Embryonic facial prominence (tissue), 1 donor: ENCODE measurements around the gene TAX1BP3.

Experiments used
- DNase-seq: peaks from one replicate; pipeline ENCODE4 v3.0.0-alpha.2; 2016; ENCODE audit errors: extremely low spot score

Gene TAX1BP3

GRCh38 chr17:3657874-3658783 is 10.2 kb downstream of the TAX1BP3 start:
- DNase-seq, result no peak

- no peak for DNase-seq
Measured at GRCh38 chr17:3657588-3657869, 10.8 kb downstream of the TAX1BP3 start.

DNA sequence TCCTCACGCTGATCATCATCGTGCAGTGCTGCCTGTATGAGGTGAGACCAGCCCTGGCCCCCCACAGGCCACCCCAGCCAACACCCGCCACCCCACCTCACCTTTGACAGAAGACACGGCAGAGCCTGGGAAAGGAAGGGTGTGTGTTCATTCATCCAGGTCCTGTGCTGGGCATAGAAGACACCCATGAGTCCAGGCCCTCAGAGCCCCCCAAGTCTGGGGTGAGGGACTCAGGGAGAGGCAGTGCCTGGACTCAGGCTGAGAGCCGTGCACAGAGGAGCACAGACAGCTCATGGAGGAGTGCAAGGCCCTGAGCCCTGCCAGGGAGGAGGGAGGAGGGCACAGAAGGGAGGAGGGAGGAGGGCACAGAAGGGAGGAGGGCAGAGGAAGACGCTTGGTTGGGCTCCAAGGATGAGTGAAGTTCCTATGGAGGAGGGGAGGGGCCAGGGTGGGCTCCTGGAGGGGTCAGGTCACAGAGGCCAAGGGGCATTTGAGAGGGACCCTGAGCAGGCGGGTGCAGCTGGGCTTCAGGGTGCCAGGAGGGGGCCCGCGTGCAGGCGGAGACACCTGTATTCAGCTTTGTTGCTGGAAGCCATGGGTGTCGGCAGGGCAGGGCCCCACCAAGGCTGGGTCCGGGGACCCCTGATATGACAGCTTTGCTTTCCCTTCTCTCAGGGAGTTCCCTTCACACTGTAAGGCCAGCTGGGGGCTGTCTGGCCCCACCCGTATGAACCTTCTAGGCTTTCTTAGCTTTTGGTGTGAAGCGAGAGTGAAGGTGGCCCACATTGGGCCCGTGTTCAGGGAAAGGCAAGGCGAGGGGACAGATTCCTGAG is 11.4 kb downstream of the TAX1BP3 start:
- DNase-seq, result no peak

DNA sequence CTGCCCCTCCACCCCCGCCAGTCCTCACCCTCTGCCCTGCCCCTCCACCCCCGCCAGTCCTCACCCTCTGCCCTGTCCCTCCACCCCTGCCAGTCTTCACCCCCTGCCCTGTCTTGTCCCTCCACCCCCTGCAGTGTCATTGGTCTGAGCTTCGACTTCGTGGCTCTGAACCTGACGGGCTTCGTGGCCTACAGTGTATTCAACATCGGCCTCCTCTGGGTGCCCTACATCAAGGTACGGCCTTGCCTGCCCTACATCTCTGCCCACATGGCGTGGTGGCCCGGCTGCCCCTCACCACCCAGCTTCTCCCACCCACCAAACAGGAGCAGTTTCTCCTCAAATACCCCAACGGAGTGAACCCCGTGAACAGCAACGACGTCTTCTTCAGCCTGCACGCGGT is 12.0 kb downstream of the TAX1BP3 start:
- no peak for DNase-seq

GRCh38 chr17:3655766-3656165 is 12.6 kb downstream of the TAX1BP3 start:
- DNase-seq, result no peak

DNA sequence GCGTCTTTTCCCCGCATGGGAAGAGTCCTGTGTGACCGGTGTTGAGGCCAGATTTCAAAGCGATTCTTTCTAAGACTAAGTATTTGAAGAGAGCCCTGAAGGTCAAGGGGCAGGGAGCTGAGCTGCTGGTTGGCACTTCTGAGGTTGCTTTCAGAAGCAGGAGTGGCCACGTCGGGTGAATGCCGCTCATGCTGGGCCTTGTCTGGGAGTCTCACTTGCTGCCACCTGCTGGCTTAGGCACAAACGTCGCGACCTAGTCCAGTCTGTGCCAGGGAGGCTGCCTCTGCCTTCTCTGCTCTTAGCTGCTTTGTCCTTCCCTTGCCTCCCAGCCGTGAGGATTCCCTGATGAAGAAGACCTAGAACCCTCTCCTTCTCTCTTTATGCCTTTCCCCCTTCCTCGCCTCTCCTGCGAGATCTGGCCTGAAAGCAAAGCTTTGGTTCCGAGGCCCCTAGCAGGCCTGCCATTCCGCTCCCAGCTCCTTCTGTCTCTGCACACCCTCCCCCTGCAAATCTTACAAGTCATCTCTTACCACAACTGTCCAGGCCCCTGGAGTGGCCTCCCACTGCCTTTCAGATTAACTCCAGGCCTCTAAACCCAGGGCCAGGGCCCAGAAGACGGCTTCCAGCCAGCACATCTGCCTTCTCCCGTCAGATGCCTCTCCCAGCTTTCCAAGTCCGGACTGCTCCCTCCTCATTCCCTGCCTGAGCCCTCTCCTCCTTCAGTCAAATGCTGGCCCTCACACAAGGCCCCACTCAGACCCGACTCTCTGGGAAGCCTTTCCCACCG is 20.4 kb downstream of the TAX1BP3 start:
- no peak for DNase-seq

GRCh38 chr17:3647251-3647650 is 21.1 kb downstream of the TAX1BP3 start:
- no peak for DNase-seq

DNA sequence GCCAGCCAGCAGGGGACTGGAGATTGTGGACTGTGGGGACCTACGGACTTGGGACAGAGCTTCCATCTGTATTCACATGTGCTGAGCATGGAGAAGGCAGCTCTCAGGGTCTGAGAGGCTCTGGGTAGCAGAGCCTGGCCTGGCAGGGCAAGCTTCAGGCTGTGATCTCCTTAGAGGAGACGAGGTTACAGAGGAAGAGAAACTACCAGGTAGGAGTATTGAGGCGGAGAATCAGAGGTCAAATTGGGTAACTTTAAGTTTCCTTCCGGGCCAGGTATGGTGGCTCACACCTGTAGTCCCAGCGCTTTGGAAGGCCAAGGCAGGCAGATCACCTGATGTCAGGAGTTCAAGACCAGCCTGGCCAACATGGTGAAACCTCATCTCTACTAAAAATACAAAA is 23.1 kb downstream of the TAX1BP3 start:
- no peak for DNase-seq

DNA sequence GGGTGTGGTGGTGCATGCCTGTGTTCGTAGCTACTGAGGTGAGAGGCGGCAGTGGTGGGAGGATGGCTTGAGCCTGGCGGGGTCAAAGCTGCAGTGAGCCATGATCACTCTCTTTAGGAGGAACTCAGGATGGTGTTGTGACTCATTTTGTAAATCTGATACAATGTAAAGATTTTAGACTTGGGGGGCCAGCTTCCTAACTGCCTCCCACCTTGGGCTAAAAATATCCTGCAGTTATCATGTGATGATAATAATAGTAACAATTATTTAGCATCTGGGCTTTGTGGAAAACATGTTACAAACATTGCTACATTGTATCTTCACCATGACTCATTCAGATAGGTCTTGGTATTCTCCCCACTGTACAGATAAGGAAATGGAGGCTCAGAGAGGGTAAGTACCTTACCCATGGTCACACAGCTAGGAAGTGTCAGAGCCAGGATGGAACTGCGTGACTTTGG is 24.5 kb downstream of the TAX1BP3 start:
- DNase-seq, result no peak

GRCh38 chr17:3641717-3642486 is 26.5 kb downstream of the TAX1BP3 start:
- DNase-seq, result no peak

GRCh38 chr17:3641014-3641413 is 27.4 kb downstream of the TAX1BP3 start:
- no peak for DNase-seq

DNA sequence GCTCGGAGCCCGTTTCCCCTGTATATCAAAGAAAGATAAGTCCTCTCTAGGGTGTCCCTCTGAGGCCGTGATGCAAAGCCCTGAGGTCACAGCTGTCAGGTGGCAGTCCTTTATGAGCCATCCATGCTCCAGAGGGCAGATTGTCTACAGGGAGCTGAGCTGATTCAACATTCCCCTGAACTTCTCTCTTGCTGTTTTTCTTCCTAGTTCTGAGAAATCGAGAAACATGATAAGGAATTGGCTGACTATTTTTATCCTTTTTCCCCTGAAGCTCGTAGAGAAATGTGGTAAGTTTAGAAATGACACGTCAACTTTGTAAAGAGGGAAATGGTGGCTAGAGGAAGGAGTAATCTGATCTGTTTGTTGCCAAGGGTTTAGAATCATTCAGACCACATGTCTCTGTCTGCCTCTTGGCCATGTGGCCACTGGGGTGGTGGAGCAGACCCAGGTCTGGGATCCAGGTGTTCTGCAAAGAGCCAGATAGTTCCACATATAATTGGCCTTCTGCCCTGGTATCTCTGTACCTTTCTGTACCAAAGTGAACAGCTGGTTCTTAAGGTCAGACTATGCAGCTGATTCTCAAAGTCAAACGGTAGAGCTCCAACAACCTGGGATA is 28.3 kb downstream of the TAX1BP3 start:
- DNase-seq, result no peak

GRCh38 chr17:3636908-3637373 is 31.4 kb downstream of the TAX1BP3 start:
- no peak for DNase-seq

DNA sequence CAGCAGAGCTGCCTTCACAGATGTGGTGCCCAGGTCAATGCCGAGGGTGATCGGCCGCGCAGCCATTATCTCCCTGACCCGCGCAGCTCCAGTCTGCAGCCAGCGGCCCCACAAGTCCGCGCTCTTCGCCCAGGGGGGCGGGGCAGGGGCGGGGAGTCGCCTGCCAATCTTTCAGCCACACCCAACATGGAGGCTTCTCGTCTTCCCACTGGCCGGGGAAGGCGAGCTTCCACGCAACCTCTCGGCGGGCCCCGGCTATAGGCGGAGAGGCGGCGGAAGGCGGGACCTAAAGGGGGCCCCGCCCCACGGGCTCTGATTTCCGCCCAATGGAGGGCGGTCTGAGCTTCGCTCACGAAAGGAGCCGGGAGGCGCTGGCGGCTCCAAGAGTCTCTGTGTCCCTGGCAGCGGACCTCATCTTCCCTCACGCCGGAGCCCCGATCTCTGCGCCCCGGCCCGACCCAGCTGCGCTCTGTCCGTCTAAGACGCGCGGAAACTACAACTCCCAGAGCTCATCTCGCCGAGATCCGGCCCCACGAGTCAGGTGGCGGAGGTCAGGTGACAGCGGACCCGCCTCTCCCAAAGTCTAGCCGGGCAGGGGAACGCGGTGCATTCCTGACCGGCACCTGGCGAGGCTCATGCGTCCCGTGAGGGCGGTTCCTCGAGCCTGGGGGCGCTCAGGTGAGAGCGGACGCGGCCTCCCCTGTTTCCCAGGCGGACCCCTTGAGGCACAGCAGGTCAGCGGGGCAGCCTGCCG is 32.0 kb downstream of the TAX1BP3 start, which contains the start of the genes CTNS and SHPK:
CTNS (plus strand) TSS at position 607 of the 754 bp plus-strand sequence. CDS start 3,447 bp downstream, outside the sequence.
SHPK (minus strand) TSS at position 97 of the 754 bp plus-strand sequence; CDS start at position 66, 31 bp downstream.
- peak; percentile 91 for DNase-seq

DNA sequence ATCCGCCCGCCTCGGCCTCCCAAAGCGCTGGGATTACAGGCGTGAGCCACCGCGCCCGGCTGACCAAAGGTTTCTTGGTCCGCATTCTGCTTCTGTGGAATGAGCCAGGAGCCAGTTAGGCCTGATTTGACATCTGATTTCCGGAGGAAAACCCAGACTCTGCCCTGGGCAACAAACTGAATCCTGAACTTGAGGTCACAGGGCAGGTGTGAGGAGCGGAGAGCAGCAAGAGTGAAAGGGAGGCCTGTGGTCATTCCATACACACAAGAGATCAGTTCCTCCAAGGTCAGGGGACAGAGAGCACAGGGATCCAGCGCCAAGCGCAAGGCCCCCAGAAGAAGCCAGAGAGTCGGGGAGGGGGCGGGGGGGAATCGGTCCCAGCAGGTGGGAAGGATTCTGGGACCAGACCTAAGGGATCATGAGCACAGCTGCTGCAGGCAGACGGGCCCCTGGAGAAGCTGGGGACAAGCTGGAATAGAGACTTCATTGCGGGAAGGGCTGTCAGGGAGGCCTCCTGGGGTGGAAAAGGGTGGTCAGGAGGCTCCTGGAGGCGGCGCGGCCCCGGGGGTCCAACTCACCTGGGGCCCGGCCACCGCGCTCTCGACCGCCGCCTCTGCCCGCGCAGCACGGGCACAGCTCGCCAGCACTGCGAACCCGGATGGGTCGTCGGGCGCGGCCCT is 32.8 kb downstream of the TAX1BP3 start:
- DNase-seq, result no peak

GRCh38 chr17:3632287-3632686 is 36.1 kb downstream of the TAX1BP3 start:
- no peak for DNase-seq

GRCh38 chr17:3630781-3631180 is 37.6 kb downstream of the TAX1BP3 start:
- no peak for DNase-seq

GRCh38 chr17:3627769-3628167 is 40.6 kb downstream of the TAX1BP3 start:
- no peak for DNase-seq
